ENCODE results near the gene INTS13. TPM values are rescaled to one million over a fixed set of nuclear protein-coding genes. Genes with fewer than 3 reads are reported as not detected.

Gene INTS13
- total and polyA plus RNA-seq, 2 donors (not counting 3 experiments of a cell fraction or from before 2014, with no cell fraction given), result 8.7 to 35.9 TPM

DNA sequence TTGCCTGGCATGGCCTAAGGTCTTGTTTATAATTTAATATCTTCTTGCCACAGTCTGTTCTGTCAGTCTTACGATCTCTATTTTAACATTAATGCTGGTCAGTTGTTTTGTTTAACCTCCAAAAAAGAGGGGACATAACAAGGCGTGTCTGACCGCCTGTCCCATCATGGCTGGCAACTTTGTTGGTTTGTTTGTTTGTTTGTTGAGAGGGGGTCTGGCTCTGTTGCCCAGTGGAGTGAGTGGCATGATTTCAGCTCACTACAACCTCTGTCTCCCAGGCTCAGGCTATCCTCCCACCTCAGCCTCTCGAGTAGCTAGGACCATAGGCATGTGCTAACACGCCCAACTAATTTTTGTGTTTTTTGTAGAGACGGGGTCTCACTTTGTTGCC, 68.7 kb downstream of the INTS13 start:
- Histone ChIP-seq H3K27ac (ENCODE audit: insufficient read depth, low read depth, low read length) (no peak overlapping the region), H2AFZ (ENCODE audit: low read depth, low read length) (no peak overlapping the region), H3K9ac (replicated peaks; ENCODE audit: extremely low read depth, insufficient read depth, low read length) (no peak overlapping the region), H3K36me3 (ENCODE audit: control insufficient read depth in 2 of 2, extremely low read depth in 1 of 2, insufficient read depth in 2 of 2, low read length in 2 of 2) (no peaks in the 10 kb centered on the region), H3K4me2 (ENCODE audit: insufficient read depth, low read length) (no peak overlapping the region), H4K20me1 (replicated peaks; ENCODE audit: control insufficient read depth, extremely low read depth, insufficient read depth, low read length) (no peaks in the 10 kb centered on the region), H3K9me3 (replicated peaks; ENCODE audit: control insufficient read depth, insufficient read depth, low read length) (no peaks in the 10 kb centered on the region), H3K9me1 (replicated peaks; ENCODE audit: control insufficient read depth, extremely low read depth, insufficient read depth, low read length) (peaks cover 2% of the 10 kb centered on the region), H3K4me1 (ENCODE audit: control insufficient read depth, extremely low read depth, insufficient read depth, low read length) (peaks cover 16% of the 10 kb centered on the region), H3K79me2 (ENCODE audit: control insufficient read depth, insufficient read depth, low read length) (no peaks in the 10 kb centered on the region), H3K4me3 (replicated peaks in 1 of 3; ENCODE audit: insufficient read depth in 1 of 3, low read depth in 1 of 3, low read length in 3 of 3) (no peak overlapping the region), H3K27me3 (ENCODE audit: control insufficient read depth in 2 of 2, insufficient read depth in 2 of 2, low read length in 2 of 2) (no peaks in the 10 kb centered on the region)
- FAIRE-seq (no peak), DNase-seq (ENCODE audit: low read depth, low spot score) (no peak)
- intact Hi-C loops (cut with micrococcal nuclease) (no loop called here), dilution Hi-C loops (cut with MboI; ENCODE audit: extremely low pct_ligation_motif_present, low sequenced_read_pairs) (no loop called here)
- TF ChIP-seq CTCF (IDR thresholded peaks at IDR 0.05; ENCODE audit: extremely low read depth in 1 of 2, insufficient read depth in 1 of 2, low read depth in 1 of 2, low read length in 2 of 2), result no peak
- no peak for TF ChIP-seq MYC (IDR thresholded peaks at IDR 0.05; ENCODE audit: low read depth, low read length)
- TF ChIP-seq POLR2AphosphoS5 (IDR thresholded peaks at IDR 0.05; ENCODE audit: insufficient read depth, low read depth, low read length), result no peak
- no peak for TF ChIP-seq FOS (IDR thresholded peaks at IDR 0.05; ENCODE audit: borderline replicate concordance, insufficient read depth, low read length)
- no peak for TF ChIP-seq POLR2A (IDR thresholded peaks at IDR 0.05; ENCODE audit: low read depth, low read length)
- no peak for TF ChIP-seq GATA2 (IDR thresholded peaks at IDR 0.05; ENCODE audit: insufficient read depth, insufficient read length, low read depth, low read length)
- TF ChIP-seq JUN (IDR thresholded peaks at IDR 0.05; ENCODE audit: borderline replicate concordance, insufficient read depth, insufficient read length, low read depth), result no peak
- TF ChIP-seq, protein P1, sequence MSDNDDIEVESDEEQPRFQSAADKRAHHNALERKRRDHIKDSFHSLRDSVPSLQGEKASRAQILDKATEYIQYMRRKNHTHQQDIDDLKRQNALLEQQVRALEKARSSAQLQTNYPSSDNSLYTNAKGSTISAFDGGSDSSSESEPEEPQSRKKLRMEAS (IDR thresholded peaks at IDR 0.05; ENCODE audit: insufficient read depth, insufficient read length), result no peak
- TF ChIP-seq EZH2 (IDR thresholded peaks at IDR 0.05; ENCODE audit: borderline replicate concordance, low read depth, low read length, severe bottlenecking), result no peak
- ChIA-PET CTCF (interaction anchor here (1.4 to 8.1 kb wide), 7 partner anchors 10 to 24 kb away, joined by 3 to 68 read pairs (median 7); no protein-coding TSS in a partner anchor), POLR2A (no interaction called here)
- no TSS peak for BruUV-seq (replicated peaks)

Data from endothelial cell of umbilical vein (primary cell).